ENCODE measurements around the gene CASP7.

DNA sequence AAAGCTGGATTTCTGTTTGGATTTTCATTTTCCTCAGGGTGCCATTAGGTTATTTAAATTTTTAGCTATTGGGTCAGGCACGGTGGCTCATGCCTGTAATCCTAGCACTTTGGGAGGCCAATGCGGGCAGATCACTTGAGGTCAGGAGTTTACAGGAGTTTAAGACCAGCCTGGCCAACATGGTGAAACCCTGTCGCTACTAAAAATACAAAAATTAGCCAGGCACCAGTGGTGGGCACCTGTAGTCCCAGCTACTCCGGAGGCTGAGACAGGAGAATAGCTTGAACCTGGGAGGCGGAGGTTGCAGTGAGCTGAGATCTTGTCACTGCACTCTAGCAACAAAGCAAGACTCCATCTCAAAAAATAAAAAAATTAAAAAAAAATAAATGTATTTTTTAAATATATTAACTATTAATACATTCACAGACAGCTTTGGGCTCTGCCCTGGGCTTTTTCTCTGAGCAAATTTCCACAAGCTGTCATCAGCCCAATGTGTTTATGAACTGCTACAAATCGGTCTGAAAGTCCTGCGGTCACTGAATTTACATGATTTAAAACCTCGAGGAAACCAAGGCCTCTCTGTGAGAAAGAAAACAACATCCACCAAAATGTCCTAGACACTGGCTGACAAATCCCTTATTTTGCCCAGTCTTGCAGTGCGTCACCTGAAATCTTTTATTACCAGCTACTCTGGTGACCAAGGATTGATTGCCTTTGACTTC, 52.6 kb downstream of the CASP7 start:
- TF ChIP-seq CTCF (IDR thresholded peaks at IDR 0.05; ENCODE audit: insufficient read depth, low read length, poor library complexity, severe bottlenecking): no peak
- TF ChIP-seq EZH2phosphoT487 (conservative IDR thresholded peaks at IDR 0.05; ENCODE audit: low read length): no peak

Measured in SU-DHL-6 (cell line).